ENCODE results near the gene PHGDH.

Gene PHGDH

GRCh38 chr1:119731060-119731459 lies 19.3 kb downstream of the PHGDH start:
- DNase-seq (ENCODE audit: low spot score) = no peak
- Mint-ChIP-seq H3K27ac (no peak overlapping the region), H3K4me1 (ENCODE audit: low read depth) (no peaks in the 10 kb centered on the region), H3K27me3 (ENCODE audit: low read depth) (no peaks in the 10 kb centered on the region), H3K9me3 (no peaks in the 10 kb centered on the region), H3K36me3 (ENCODE audit: low read depth) (peaks cover 53% of the 10 kb centered on the region), H3K4me3 (no peak overlapping the region)

- no peak for DNase-seq (ENCODE audit: low spot score)
- Mint-ChIP-seq H3K27ac (no peak overlapping the region), H3K4me1 (ENCODE audit: low read depth) (no peaks in the 10 kb centered on the region), H3K4me3 (no peak overlapping the region), H3K9me3 (no peaks in the 10 kb centered on the region), H3K36me3 (ENCODE audit: low read depth) (peaks cover 54% of the 10 kb centered on the region), H3K27me3 (ENCODE audit: low read depth) (no peaks in the 10 kb centered on the region)
These were observed 20.2 kb downstream of the PHGDH start for GRCh38 chr1:119731741-119732430.

GRCh38 chr1:119732465-119733168 lies 20.9 kb downstream of the PHGDH start:
- peaks cover 53% of the 10 kb centered on the region for H3K36me3 Mint-ChIP-seq (ENCODE audit: low read depth)
- H3K27ac Mint-ChIP-seq = no peak overlapping the region
- H3K9me3 Mint-ChIP-seq = no peaks in the 10 kb centered on the region
- no peaks in the 10 kb centered on the region for H3K27me3 Mint-ChIP-seq (ENCODE audit: low read depth)
- no peak overlapping the region for H3K4me3 Mint-ChIP-seq
- H3K4me1 Mint-ChIP-seq (ENCODE audit: low read depth) = no peaks in the 10 kb centered on the region
- no peak for DNase-seq (ENCODE audit: low spot score)

- H3K4me3 Mint-ChIP-seq = no peak overlapping the region
- H3K9me3 Mint-ChIP-seq = no peaks in the 10 kb centered on the region
- no peaks in the 10 kb centered on the region for H3K4me1 Mint-ChIP-seq (ENCODE audit: low read depth)
- DNase-seq (ENCODE audit: low spot score) = no peak
- no peaks in the 10 kb centered on the region for H3K27me3 Mint-ChIP-seq (ENCODE audit: low read depth)
- H3K27ac Mint-ChIP-seq = no peak overlapping the region
- H3K36me3 Mint-ChIP-seq (ENCODE audit: low read depth) = peaks cover 48% of the 10 kb centered on the region
These were observed 22.0 kb downstream of the PHGDH start for GRCh38 chr1:119733754-119734153.

GRCh38 chr1:119735217-119735616 lies 23.5 kb downstream of the PHGDH start:
- H3K4me1 Mint-ChIP-seq (ENCODE audit: low read depth) = no peaks in the 10 kb centered on the region
- peaks cover 50% of the 10 kb centered on the region for H3K36me3 Mint-ChIP-seq (ENCODE audit: low read depth)
- no peak overlapping the region for H3K4me3 Mint-ChIP-seq
- no peaks in the 10 kb centered on the region for H3K9me3 Mint-ChIP-seq
- no peak overlapping the region for H3K27ac Mint-ChIP-seq
- DNase-seq (ENCODE audit: low spot score) = no peak
- no peaks in the 10 kb centered on the region for H3K27me3 Mint-ChIP-seq (ENCODE audit: low read depth)

GRCh38 chr1:119736649-119737039 lies 24.9 kb downstream of the PHGDH start:
- Mint-ChIP-seq H3K9me3 (no peaks in the 10 kb centered on the region), H3K4me3 (no peak overlapping the region), H3K36me3 (ENCODE audit: low read depth) (peaks cover 42% of the 10 kb centered on the region), H3K27me3 (ENCODE audit: low read depth) (no peaks in the 10 kb centered on the region), H3K4me1 (ENCODE audit: low read depth) (no peaks in the 10 kb centered on the region), H3K27ac (no peak overlapping the region)
- no peak for DNase-seq (ENCODE audit: low spot score)

GRCh38 chr1:119737040-119737682 lies 25.4 kb downstream of the PHGDH start:
- H3K36me3 Mint-ChIP-seq (ENCODE audit: low read depth) = peaks cover 40% of the 10 kb centered on the region

GRCh38 chr1:119738100-119738720 lies 26.5 kb downstream of the PHGDH start:
- Mint-ChIP-seq H3K4me1 (ENCODE audit: low read depth) (no peaks in the 10 kb centered on the region), H3K27me3 (ENCODE audit: low read depth) (no peaks in the 10 kb centered on the region), H3K36me3 (ENCODE audit: low read depth) (peaks cover 40% of the 10 kb centered on the region), H3K4me3 (no peak overlapping the region), H3K27ac (no peak overlapping the region), H3K9me3 (no peaks in the 10 kb centered on the region)
- no peak for DNase-seq (ENCODE audit: low spot score)

More at GRCh38 chr1:119737040-119737682, 25.4 kb downstream of the PHGDH start:
- Mint-ChIP-seq H3K9me3 (no peaks in the 10 kb centered on the region), H3K27me3 (ENCODE audit: low read depth) (no peaks in the 10 kb centered on the region), H3K4me3 (no peak overlapping the region), H3K27ac (no peak overlapping the region), H3K4me1 (ENCODE audit: low read depth) (no peaks in the 10 kb centered on the region)
- DNase-seq (ENCODE audit: low spot score) = no peak

GRCh38 chr1:119739150-119739549 lies 27.4 kb downstream of the PHGDH start:
- Mint-ChIP-seq H3K36me3 (ENCODE audit: low read depth) (peaks cover 43% of the 10 kb centered on the region), H3K4me1 (ENCODE audit: low read depth) (peaks cover under 1% of the 10 kb centered on the region), H3K9me3 (no peaks in the 10 kb centered on the region), H3K27me3 (ENCODE audit: low read depth) (no peaks in the 10 kb centered on the region), H3K27ac (no peak overlapping the region), H3K4me3 (no peak overlapping the region)
- DNase-seq (ENCODE audit: low spot score) = no peak

GRCh38 chr1:119740261-119740660 lies 28.5 kb downstream of the PHGDH start:
- H3K9me3 Mint-ChIP-seq = no peaks in the 10 kb centered on the region
- DNase-seq (ENCODE audit: low spot score) = no peak
- peaks cover 5% of the 10 kb centered on the region for H3K4me1 Mint-ChIP-seq (ENCODE audit: low read depth)
- peaks cover 39% of the 10 kb centered on the region for H3K36me3 Mint-ChIP-seq (ENCODE audit: low read depth)
- no peak overlapping the region for H3K27ac Mint-ChIP-seq
- H3K4me3 Mint-ChIP-seq = no peak overlapping the region
- H3K27me3 Mint-ChIP-seq (ENCODE audit: low read depth) = no peaks in the 10 kb centered on the region

- H3K27ac Mint-ChIP-seq = no peak overlapping the region
- H3K9me3 Mint-ChIP-seq = no peaks in the 10 kb centered on the region
- no peak overlapping the region for H3K4me3 Mint-ChIP-seq
- no peaks in the 10 kb centered on the region for H3K27me3 Mint-ChIP-seq (ENCODE audit: low read depth)
- no peak for DNase-seq (ENCODE audit: low spot score)
- peaks cover 7% of the 10 kb centered on the region for H3K4me1 Mint-ChIP-seq (ENCODE audit: low read depth)
- H3K36me3 Mint-ChIP-seq (ENCODE audit: low read depth) = peaks cover 33% of the 10 kb centered on the region
These were observed 29.4 kb downstream of the PHGDH start for GRCh38 chr1:119740896-119741780.

- Mint-ChIP-seq H3K4me1 (ENCODE audit: low read depth) (peaks cover 7% of the 10 kb centered on the region), H3K9me3 (no peaks in the 10 kb centered on the region), H3K27ac (no peak overlapping the region), H3K4me3 (no peak overlapping the region), H3K36me3 (ENCODE audit: low read depth) (peaks cover 25% of the 10 kb centered on the region), H3K27me3 (ENCODE audit: low read depth) (no peaks in the 10 kb centered on the region)
- no peak for DNase-seq (ENCODE audit: low spot score)
These were observed 30.5 kb downstream of the PHGDH start for GRCh38 chr1:119742202-119742601.

- no peaks in the 10 kb centered on the region for H3K27me3 Mint-ChIP-seq (ENCODE audit: low read depth)
- peaks cover 7% of the 10 kb centered on the region for H3K4me1 Mint-ChIP-seq (ENCODE audit: low read depth)
- no peak overlapping the region for H3K27ac Mint-ChIP-seq
- no peaks in the 10 kb centered on the region for H3K9me3 Mint-ChIP-seq
- no peak for DNase-seq (ENCODE audit: low spot score)
- H3K4me3 Mint-ChIP-seq = no peak overlapping the region
- peaks cover 24% of the 10 kb centered on the region for H3K36me3 Mint-ChIP-seq (ENCODE audit: low read depth)
These were observed 30.9 kb downstream of the PHGDH start for GRCh38 chr1:119742677-119743076.

All from T-helper 2 cell treated with Interferon-gamma antibody and Interleukin-4, amounts not matched to agents 5 μg/mL and 100 μg/mL, for 36 hours (primary cell).